HG02981 (cell line): ENCODE data around the gene SUMF1.

ENCODE experiments used
- ATAC-seq: cut with Tn5 transposase; IDR thresholded peaks from one replicate; pipeline ENCODE4 v1.9.1; 2021; ENCODE audit warnings: mild to moderate bottlenecking, moderate library complexity; ENCODE audit not compliant: unreplicated experiment

SUMF1 gene

GRCh38 chr3:4417449-4417848, 49.6 kb downstream of the SUMF1 start:
- ATAC-seq: no peak

- ATAC-seq: no peak
These were observed 50.1 kb downstream of the SUMF1 start for GRCh38 chr3:4416961-4417360.

GRCh38 chr3:4416427-4416945, 50.6 kb downstream of the SUMF1 start:
- ATAC-seq: no peak

GRCh38 chr3:4413467-4413866, 53.6 kb downstream of the SUMF1 start:
- no peak for ATAC-seq

GRCh38 chr3:4411833-4412232, 55.2 kb downstream of the SUMF1 start:
- ATAC-seq: no peak

GRCh38 chr3:4411236-4411635, 55.8 kb downstream of the SUMF1 start:
- ATAC-seq: no peak

- ATAC-seq: no peak
These were observed 56.5 kb downstream of the SUMF1 start for GRCh38 chr3:4410606-4411005.

- ATAC-seq: no peak
These were observed 57.0 kb downstream of the SUMF1 start for GRCh38 chr3:4409971-4410573.

- ATAC-seq: peak; percentile 33
These were observed 57.7 kb downstream of the SUMF1 start for GRCh38 chr3:4409415-4409814.

- ATAC-seq: no peak
These were observed 58.1 kb downstream of the SUMF1 start for GRCh38 chr3:4408958-4409357.

GRCh38 chr3:4407941-4408340, 59.1 kb downstream of the SUMF1 start:
- ATAC-seq: no peak

- peak; percentile 78 for ATAC-seq
These were observed 60.1 kb downstream of the SUMF1 start for GRCh38 chr3:4406746-4407568.

- ATAC-seq: no peak
These were observed 62.2 kb downstream of the SUMF1 start for GRCh38 chr3:4404881-4405280.

GRCh38 chr3:4401441-4401840, 65.6 kb downstream of the SUMF1 start:
- ATAC-seq: no peak

GRCh38 chr3:4399476-4399875, 67.6 kb downstream of the SUMF1 start:
- no peak for ATAC-seq

- no peak for ATAC-seq
These were observed 68.2 kb downstream of the SUMF1 start for GRCh38 chr3:4398941-4399245.

GRCh38 chr3:4398120-4398940, 68.7 kb downstream of the SUMF1 start:
- ATAC-seq: no peak

- ATAC-seq: no peak
These were observed 69.6 kb downstream of the SUMF1 start for GRCh38 chr3:4397466-4397865.

- no peak for ATAC-seq
These were observed 70.5 kb downstream of the SUMF1 start for GRCh38 chr3:4396542-4396941.

GRCh38 chr3:4396006-4396405, 71.1 kb downstream of the SUMF1 start:
- ATAC-seq: no peak

- no peak for ATAC-seq
These were observed 71.6 kb downstream of the SUMF1 start for GRCh38 chr3:4395448-4395847.

GRCh38 chr3:4394567-4394966, 72.5 kb downstream of the SUMF1 start:
- ATAC-seq: no peak
